Neural cell (in vitro differentiated cells): ENCODE results near the gene VPS54.

Source experiments
- EP300 ChIP-seq: fragments of 450-650 bp; conservative IDR thresholded peaks from 2 replicates; pipeline ENCODE4 v1.6.1; 2014; ENCODE audit warnings: antibody characterized with exemption, mild to moderate bottlenecking, moderate library complexity; ENCODE audit not compliant: poor library complexity, severe bottlenecking
- EZH2 ChIP-seq: fragments of 200-600, 300-800 bp; shearing (Covaris generic), sonication (generic); IDR thresholded peaks from 2 replicates; pipeline ENCODE4 v1.6.1; 2014; ENCODE audit warnings: antibody characterized with exemption, low read length, borderline replicate concordance, mild to moderate bottlenecking; ENCODE audit not compliant: insufficient read depth, poor library complexity, severe bottlenecking
- MXI1 ChIP-seq: fragments of 450-650 bp; conservative IDR thresholded peaks from 2 replicates; pipeline ENCODE4 v1.6.1; 2014; ENCODE audit warnings: antibody characterized with exemption, mild to moderate bottlenecking; ENCODE audit not compliant: poor library complexity, severe bottlenecking
- TAF1 ChIP-seq: IDR thresholded peaks from 2 replicates; pipeline ENCODE4 v1.6.1; 2012; ENCODE audit warnings: low read depth
- TF ChIP-seq, protein P1 (sequence below): fragments of 450-650 bp; IDR thresholded peaks from 2 replicates; pipeline ENCODE4 v1.5.1; 2014; ENCODE audit warnings: antibody characterized with exemption, mild to moderate bottlenecking, moderate library complexity; ENCODE audit not compliant: poor library complexity, severe bottlenecking

- TF ChIP-seq, protein P1, sequence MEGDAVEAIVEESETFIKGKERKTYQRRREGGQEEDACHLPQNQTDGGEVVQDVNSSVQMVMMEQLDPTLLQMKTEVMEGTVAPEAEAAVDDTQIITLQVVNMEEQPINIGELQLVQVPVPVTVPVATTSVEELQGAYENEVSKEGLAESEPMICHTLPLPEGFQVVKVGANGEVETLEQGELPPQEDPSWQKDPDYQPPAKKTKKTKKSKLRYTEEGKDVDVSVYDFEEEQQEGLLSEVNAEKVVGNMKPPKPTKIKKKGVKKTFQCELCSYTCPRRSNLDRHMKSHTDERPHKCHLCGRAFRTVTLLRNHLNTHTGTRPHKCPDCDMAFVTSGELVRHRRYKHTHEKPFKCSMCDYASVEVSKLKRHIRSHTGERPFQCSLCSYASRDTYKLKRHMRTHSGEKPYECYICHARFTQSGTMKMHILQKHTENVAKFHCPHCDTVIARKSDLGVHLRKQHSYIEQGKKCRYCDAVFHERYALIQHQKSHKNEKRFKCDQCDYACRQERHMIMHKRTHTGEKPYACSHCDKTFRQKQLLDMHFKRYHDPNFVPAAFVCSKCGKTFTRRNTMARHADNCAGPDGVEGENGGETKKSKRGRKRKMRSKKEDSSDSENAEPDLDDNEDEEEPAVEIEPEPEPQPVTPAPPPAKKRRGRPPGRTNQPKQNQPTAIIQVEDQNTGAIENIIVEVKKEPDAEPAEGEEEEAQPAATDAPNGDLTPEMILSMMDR = no peak
- TF ChIP-seq TAF1 (no peak), MXI1 (no peak), EZH2 (no peak), EP300 (no peak)
Measured at GRCh38 chr2:63843791-63844190, 175.4 kb downstream of the VPS54 start.
